Esophagus muscularis mucosa (tissue), 4 donors: ENCODE measurements around the gene SRGAP3. TPM values are rescaled to one million over a fixed set of nuclear protein-coding genes. Genes with fewer than 3 reads are reported as not detected.

ENCODE experiments used
- DNase-seq: peaks from one replicate; pipeline ENCODE4 v3.0.0-alpha.2; 2017; ENCODE audit errors: extremely low spot score
- H3K27ac ChIP-seq, 4 donors: fragments of 200-600 bp; sonication (generic); replicated peaks in 1 of 4; 1 replicate in 3 of 4; 2 replicates in 1 of 4; pipeline ENCODE4 v1.5.1; 2016 to 2019; ENCODE audit warnings: mild to moderate bottlenecking in 1 of 4
- H3K27me3 ChIP-seq, 4 donors: fragments of 200-600 bp; sonication (generic); one replicate each; pipeline versions ENCODE4 v1.5.1 to v1.6.0; 2016 to 2019
- H3K36me3 ChIP-seq, 4 donors: fragments of 200-600 bp; sonication (generic); one replicate each; pipeline ENCODE4 v1.5.1; 2016 to 2019
- H3K4me1 ChIP-seq, 4 donors: fragments of 200-600 bp; sonication (generic); one replicate each; pipeline ENCODE4 v1.5.1; 2016 to 2019
- H3K4me3 ChIP-seq, 4 donors: fragments of 200-600 bp; sonication (generic); 1 replicate in 2 of 4; 2 replicates in 2 of 4; pipeline ENCODE4 v1.5.1; 2016 to 2019; ENCODE audit warnings: mild to moderate bottlenecking in 4 of 4, moderate library complexity in 1 of 4
- H3K9me3 ChIP-seq, 4 donors: fragments of 200-600 bp; sonication (generic); 1 replicate in 3 of 4; 2 replicates in 1 of 4; pipeline ENCODE4 v1.5.1; 2016 to 2019
- EP300 ChIP-seq: sonication (generic); formaldehyde crosslinking; IDR thresholded peaks from one replicate; pipeline ENCODE4 v1.6.1; 2017; ENCODE audit warnings: antibody characterized with exemption
- POLR2A ChIP-seq: fragments of 450-650 bp; IDR thresholded peaks from one replicate; pipeline ENCODE4 v1.6.1; 2017; ENCODE audit warnings: antibody characterized with exemption, moderate library complexity, mild to moderate bottlenecking, low read depth
- POLR2AphosphoS5 ChIP-seq, 2 donors: sonication (generic); formaldehyde crosslinking; IDR thresholded peaks; one replicate each; pipeline ENCODE4 v1.6.1; 2017; ENCODE audit warnings: antibody characterized with exemption in 2 of 2
- WGBS: methylation state at CpG from one replicate; pipeline ENCODE4 v1.1.5; 2018; 5-methylcytosine and 5-hydroxymethylcytosine counted together
- intact Hi-C: fragments of 100-400 bp; cut with DNase I; formaldehyde crosslinking; loops from one replicate; pipeline ENCODE4 v1.15.1; 2023
- total RNA-seq, 4 donors: library from RNA; depleted of rRNA; stranded (reverse); fragments of >200 nt; gene quantifications; one replicate each; pipeline versions ENCODE4 v1.1.0 to v1.2.1, GENCODE V29; 2016
- TF ChIP-seq, protein P1 (sequence below), 3 experiments: fragments of 200-600 bp in 2 of 3; fragments of 450-650 bp in 1 of 3; sonication (generic) in 2 of 3; IDR thresholded peaks; one replicate each; pipeline ENCODE4 v1.5.1; 2017 to 2019; ENCODE audit warnings: antibody characterized with exemption in 3 of 3, mild to moderate bottlenecking in 2 of 3, moderate library complexity in 1 of 3

Gene SRGAP3
- total RNA-seq, 4 donors from 2014 or later, result 2.4 to 8.6 (median 3.1) TPM

DNA sequence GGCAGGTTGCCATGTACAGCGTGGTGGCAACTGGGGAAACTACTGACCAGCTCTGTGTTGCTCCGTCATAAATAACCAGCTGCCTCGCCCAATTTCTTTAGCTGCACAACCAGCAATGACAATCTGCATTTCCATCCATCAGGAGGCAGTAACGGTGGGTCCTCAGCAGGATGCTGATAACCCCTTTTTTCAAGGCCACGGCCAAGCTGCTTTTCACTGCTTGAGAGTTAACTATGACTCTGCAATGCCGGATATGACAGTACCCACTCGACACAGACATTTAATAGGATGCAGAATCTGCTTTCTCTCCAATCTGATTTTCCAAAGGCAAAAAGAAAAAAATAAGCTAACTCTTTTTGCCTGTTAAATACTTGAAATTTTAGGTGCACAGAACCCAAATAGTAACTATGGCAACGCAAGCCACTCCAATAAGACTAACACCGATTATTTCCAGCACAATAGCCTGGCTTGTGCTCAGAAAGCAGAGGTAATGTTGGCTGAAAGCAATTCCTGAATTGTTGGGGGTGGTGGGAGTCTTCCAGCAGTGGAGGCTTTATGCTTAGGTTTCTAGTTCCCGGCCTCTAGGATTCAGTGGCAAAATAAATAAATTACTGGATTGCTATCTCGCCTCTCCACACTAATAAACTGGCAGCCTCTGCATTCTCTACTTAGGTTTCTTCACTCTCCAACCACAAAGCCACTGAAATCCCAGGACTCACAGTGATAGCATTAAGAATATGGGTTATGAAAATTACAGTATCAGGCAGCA is 31.2 kb upstream of the SRGAP3 start:
- DNase-seq, result no peak
- no peaks in the 10 kb centered on the region for H3K36me3 ChIP-seq
- WGBS, result 58% methylated on average over 10 of the region's 11 CpGs
- no peaks in the 10 kb centered on the region for H3K9me3 ChIP-seq
- no peak overlapping the region for H3K27ac ChIP-seq
- peaks cover 0 to 6% (median 0%) of the 10 kb centered on the region in 4 donors for H3K4me1 ChIP-seq
- intact Hi-C loops, result no loop called here
- H3K4me3 ChIP-seq, result no peak overlapping the region
- no peak for TF ChIP-seq POLR2A
- TF ChIP-seq POLR2AphosphoS5 (IDR thresholded peaks at IDR 0.05), result no peak
- TF ChIP-seq EP300, result no peak
- TF ChIP-seq, protein P1, sequence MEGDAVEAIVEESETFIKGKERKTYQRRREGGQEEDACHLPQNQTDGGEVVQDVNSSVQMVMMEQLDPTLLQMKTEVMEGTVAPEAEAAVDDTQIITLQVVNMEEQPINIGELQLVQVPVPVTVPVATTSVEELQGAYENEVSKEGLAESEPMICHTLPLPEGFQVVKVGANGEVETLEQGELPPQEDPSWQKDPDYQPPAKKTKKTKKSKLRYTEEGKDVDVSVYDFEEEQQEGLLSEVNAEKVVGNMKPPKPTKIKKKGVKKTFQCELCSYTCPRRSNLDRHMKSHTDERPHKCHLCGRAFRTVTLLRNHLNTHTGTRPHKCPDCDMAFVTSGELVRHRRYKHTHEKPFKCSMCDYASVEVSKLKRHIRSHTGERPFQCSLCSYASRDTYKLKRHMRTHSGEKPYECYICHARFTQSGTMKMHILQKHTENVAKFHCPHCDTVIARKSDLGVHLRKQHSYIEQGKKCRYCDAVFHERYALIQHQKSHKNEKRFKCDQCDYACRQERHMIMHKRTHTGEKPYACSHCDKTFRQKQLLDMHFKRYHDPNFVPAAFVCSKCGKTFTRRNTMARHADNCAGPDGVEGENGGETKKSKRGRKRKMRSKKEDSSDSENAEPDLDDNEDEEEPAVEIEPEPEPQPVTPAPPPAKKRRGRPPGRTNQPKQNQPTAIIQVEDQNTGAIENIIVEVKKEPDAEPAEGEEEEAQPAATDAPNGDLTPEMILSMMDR (IDR thresholded peaks at IDR 0.05), result no peak
- no peaks in the 10 kb centered on the region for H3K27me3 ChIP-seq

GRCh38 chr3:9279966-9280365 is 30.5 kb upstream of the SRGAP3 start:
- Histone ChIP-seq H3K27me3 (no peaks in the 10 kb centered on the region), H3K36me3 (no peaks in the 10 kb centered on the region), H3K27ac (no peak overlapping the region), H3K4me3 (no peak overlapping the region), H3K9me3 (no peaks in the 10 kb centered on the region), H3K4me1 (peaks cover 0 to 6% (median 0%) of the 10 kb centered on the region in 4 donors)
- WGBS, result 52% methylated on average over 6 of the region's 6 CpGs
- DNase-seq, result no peak
- TF ChIP-seq, protein P1 (IDR thresholded peaks at IDR 0.05), result no peak
- TF ChIP-seq POLR2A (no peak), EP300 (no peak), POLR2AphosphoS5 (IDR thresholded peaks at IDR 0.05) (no peak)
- intact Hi-C loops, result no loop called here

DNA sequence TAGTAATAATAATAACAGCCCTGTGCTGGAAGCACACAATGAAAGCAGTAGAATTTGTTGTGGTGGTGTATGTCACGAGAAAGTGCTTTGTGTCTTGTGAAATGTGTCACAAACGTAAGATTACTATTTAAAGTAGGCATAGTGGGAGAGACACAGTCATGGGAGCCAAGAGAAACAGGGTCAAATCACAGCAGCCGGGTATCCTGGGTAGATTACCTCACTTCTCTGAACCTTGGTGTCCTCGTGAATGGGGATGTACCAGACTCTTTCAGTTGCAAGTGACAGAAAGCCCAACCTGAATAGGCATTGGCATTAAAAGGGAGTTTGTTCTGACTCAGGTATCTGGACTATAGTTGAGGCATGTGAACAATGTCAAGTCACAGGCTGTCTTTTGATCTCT is 29.1 kb upstream of the SRGAP3 start:
- Histone ChIP-seq H3K4me3 (no peak overlapping the region), H3K9me3 (no peaks in the 10 kb centered on the region), H3K27ac (no peak overlapping the region), H3K4me1 (peaks cover 0 to 6% (median 0%) of the 10 kb centered on the region in 4 donors), H3K27me3 (no peaks in the 10 kb centered on the region), H3K36me3 (no peaks in the 10 kb centered on the region)
- WGBS, result 79% methylated on average over 4 of the region's 4 CpGs
- no peak for DNase-seq
- TF ChIP-seq POLR2A (no peak), POLR2AphosphoS5 (IDR thresholded peaks at IDR 0.05) (no peak)
- TF ChIP-seq, protein P1 (IDR thresholded peaks at IDR 0.05), result no peak
- intact Hi-C loops, result no loop called here

DNA sequence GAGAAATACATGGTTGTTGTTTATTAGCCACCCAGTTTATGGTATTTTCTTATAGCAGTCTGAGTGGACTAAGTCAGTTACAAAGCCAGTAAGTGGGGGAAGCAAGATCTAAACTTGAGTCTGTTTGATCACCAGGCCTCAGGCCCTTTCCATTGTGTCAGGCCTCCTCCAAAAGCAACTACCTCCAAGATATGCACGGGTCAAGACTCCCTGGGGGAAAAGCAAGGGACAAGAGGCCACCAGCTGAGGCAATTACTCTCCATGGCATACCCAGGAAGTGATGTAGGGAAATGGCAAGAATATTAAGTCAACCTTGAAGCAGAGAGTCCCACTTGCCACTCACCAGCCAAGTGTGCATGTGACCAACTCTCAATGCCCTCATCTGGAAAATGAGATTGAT is 28.6 kb upstream of the SRGAP3 start:
- 25% methylated on average over 1 of the region's 1 CpG for WGBS
- Histone ChIP-seq H3K27me3 (no peaks in the 10 kb centered on the region), H3K4me3 (no peak overlapping the region), H3K36me3 (no peaks in the 10 kb centered on the region), H3K27ac (no peak overlapping the region), H3K9me3 (no peaks in the 10 kb centered on the region), H3K4me1 (peaks cover 0 to 6% (median 0%) of the 10 kb centered on the region in 4 donors)
- TF ChIP-seq, protein P1 (IDR thresholded peaks at IDR 0.05), result no peak
- TF ChIP-seq POLR2AphosphoS5 (IDR thresholded peaks at IDR 0.05) (no peak), POLR2A (no peak), EP300 (no peak)
- intact Hi-C loops, result no loop called here
- DNase-seq, result no peak
